ENCODE data around the gene AGFG2. TPM values are rescaled to one million over a fixed set of nuclear protein-coding genes. Genes with fewer than 3 reads are reported as not detected.

AGFG2 gene
- polyA plus RNA-seq, 2 donors = 15.8 to 37.9 TPM

- whole genome bisulfite sequencing, 2 donors = 93 to 94% methylated on average over 44 of the region's 44 CpGs
- peaks cover 11 to 53% of the 10 kb centered on the region in 2 donors for H3K36me3 ChIP-seq (ENCODE audit: control insufficient read depth in 2 of 2, insufficient read depth in 2 of 2, low read length in 1 of 2)
- H3K9me3 ChIP-seq (ENCODE audit: control insufficient read depth in 2 of 2, insufficient read depth in 1 of 2, low read depth in 1 of 2, low read length in 1 of 2) = no peaks in the 10 kb centered on the region
- H3K4me3 ChIP-seq (ENCODE audit: low read depth in 1 of 2, low read length in 2 of 2) = no peak overlapping the region
- no peaks in the 10 kb centered on the region for H3K27me3 ChIP-seq (ENCODE audit: control insufficient read depth in 1 of 2, insufficient read depth in 2 of 2, low read length in 2 of 2)
- no peak overlapping the region for H3K27ac ChIP-seq (ENCODE audit: low read depth in 2 of 2, low read length in 1 of 2)
- peaks cover 0 to 13% of the 10 kb centered on the region in 2 donors for H3K4me1 ChIP-seq (ENCODE audit: control insufficient read depth in 2 of 2, insufficient read depth in 2 of 2, low read length in 1 of 2)
Measured at GRCh38 chr7:100574362-100575205, 35.6 kb downstream of the AGFG2 start.

GRCh38 chr7:100575206-100575631 is 36.2 kb downstream of the AGFG2 start:
- peaks cover 11 to 59% of the 10 kb centered on the region in 2 donors for H3K36me3 ChIP-seq (ENCODE audit: control insufficient read depth in 2 of 2, insufficient read depth in 2 of 2, low read length in 1 of 2)

GRCh38 chr7:100575746-100576383 is 36.9 kb downstream of the AGFG2 start:
- Histone ChIP-seq H3K9me3 (ENCODE audit: control insufficient read depth in 2 of 2, insufficient read depth in 1 of 2, low read depth in 1 of 2, low read length in 1 of 2) (no peaks in the 10 kb centered on the region), H3K36me3 (ENCODE audit: control insufficient read depth in 2 of 2, insufficient read depth in 2 of 2, low read length in 1 of 2) (peaks cover 11 to 66% of the 10 kb centered on the region in 2 donors), H3K4me1 (ENCODE audit: control insufficient read depth in 2 of 2, insufficient read depth in 2 of 2, low read length in 1 of 2) (peaks cover 0 to 7% of the 10 kb centered on the region in 2 donors), H3K4me3 (ENCODE audit: low read depth in 1 of 2, low read length in 2 of 2) (no peak overlapping the region), H3K27me3 (ENCODE audit: control insufficient read depth in 1 of 2, insufficient read depth in 2 of 2, low read length in 2 of 2) (no peaks in the 10 kb centered on the region), H3K27ac (ENCODE audit: low read depth in 2 of 2, low read length in 1 of 2) (no peak overlapping the region)
- WGBS, 2 donors = 88 to 89% methylated on average over 17 of the region's 17 CpGs

More at GRCh38 chr7:100575206-100575631, 36.2 kb downstream of the AGFG2 start:
- WGBS, 2 donors = 77 to 83% methylated on average over 14 of the region's 14 CpGs
- Histone ChIP-seq H3K27me3 (ENCODE audit: control insufficient read depth in 1 of 2, insufficient read depth in 2 of 2, low read length in 2 of 2) (no peaks in the 10 kb centered on the region), H3K4me1 (ENCODE audit: control insufficient read depth in 2 of 2, insufficient read depth in 2 of 2, low read length in 1 of 2) (peaks cover 0 to 8% of the 10 kb centered on the region in 2 donors), H3K27ac (ENCODE audit: low read depth in 2 of 2, low read length in 1 of 2) (no peak overlapping the region), H3K4me3 (ENCODE audit: low read depth in 1 of 2, low read length in 2 of 2) (no peak overlapping the region), H3K9me3 (ENCODE audit: control insufficient read depth in 2 of 2, insufficient read depth in 1 of 2, low read depth in 1 of 2, low read length in 1 of 2) (no peaks in the 10 kb centered on the region)

- Histone ChIP-seq H3K4me1 (ENCODE audit: control insufficient read depth in 2 of 2, insufficient read depth in 2 of 2, low read length in 1 of 2) (peaks cover 0 to 3% of the 10 kb centered on the region in 2 donors), H3K36me3 (ENCODE audit: control insufficient read depth in 2 of 2, insufficient read depth in 2 of 2, low read length in 1 of 2) (peaks cover 11 to 71% of the 10 kb centered on the region in 2 donors), H3K27ac (ENCODE audit: low read depth in 2 of 2, low read length in 1 of 2) (no peak overlapping the region), H3K4me3 (ENCODE audit: low read depth in 1 of 2, low read length in 2 of 2) (no peak overlapping the region), H3K9me3 (ENCODE audit: control insufficient read depth in 2 of 2, insufficient read depth in 1 of 2, low read depth in 1 of 2, low read length in 1 of 2) (no peaks in the 10 kb centered on the region), H3K27me3 (ENCODE audit: control insufficient read depth in 1 of 2, insufficient read depth in 2 of 2, low read length in 2 of 2) (no peaks in the 10 kb centered on the region)
- 96 to 97% methylated on average over 13 of the region's 13 CpGs for WGBS, 2 donors
Measured at GRCh38 chr7:100576384-100576993, 37.5 kb downstream of the AGFG2 start.

GRCh38 chr7:100577103-100577502 is 38.1 kb downstream of the AGFG2 start:
- Histone ChIP-seq H3K27ac (ENCODE audit: low read depth in 2 of 2, low read length in 1 of 2) (no peak overlapping the region), H3K4me1 (ENCODE audit: control insufficient read depth in 2 of 2, insufficient read depth in 2 of 2, low read length in 1 of 2) (peaks cover 5 to 9% of the 10 kb centered on the region in 2 donors), H3K4me3 (ENCODE audit: low read depth in 1 of 2, low read length in 2 of 2) (no peak overlapping the region), H3K36me3 (ENCODE audit: control insufficient read depth in 2 of 2, insufficient read depth in 2 of 2, low read length in 1 of 2) (peaks cover 11 to 77% of the 10 kb centered on the region in 2 donors), H3K27me3 (ENCODE audit: control insufficient read depth in 1 of 2, insufficient read depth in 2 of 2, low read length in 2 of 2) (no peaks in the 10 kb centered on the region), H3K9me3 (ENCODE audit: control insufficient read depth in 2 of 2, insufficient read depth in 1 of 2, low read depth in 1 of 2, low read length in 1 of 2) (no peaks in the 10 kb centered on the region)
- 94 to 95% methylated on average over 21 to 24 of the region's 24 CpGs for WGBS, 2 donors

GRCh38 chr7:100577507-100577906 is 38.5 kb downstream of the AGFG2 start:
- Histone ChIP-seq H3K4me1 (ENCODE audit: control insufficient read depth in 2 of 2, insufficient read depth in 2 of 2, low read length in 1 of 2) (peaks cover 9 to 13% of the 10 kb centered on the region in 2 donors), H3K9me3 (ENCODE audit: control insufficient read depth in 2 of 2, insufficient read depth in 1 of 2, low read depth in 1 of 2, low read length in 1 of 2) (no peaks in the 10 kb centered on the region), H3K27ac (ENCODE audit: low read depth in 2 of 2, low read length in 1 of 2) (no peak overlapping the region), H3K27me3 (ENCODE audit: control insufficient read depth in 1 of 2, insufficient read depth in 2 of 2, low read length in 2 of 2) (no peaks in the 10 kb centered on the region), H3K4me3 (ENCODE audit: low read depth in 1 of 2, low read length in 2 of 2) (no peak overlapping the region), H3K36me3 (ENCODE audit: control insufficient read depth in 2 of 2, insufficient read depth in 2 of 2, low read length in 1 of 2) (peaks cover 11 to 79% of the 10 kb centered on the region in 2 donors)
- WGBS, 2 donors = 91 to 93% methylated on average over 14 of the region's 14 CpGs

GRCh38 chr7:100578246-100579183 is 39.5 kb downstream of the AGFG2 start:
- Histone ChIP-seq H3K9me3 (ENCODE audit: control insufficient read depth in 2 of 2, insufficient read depth in 1 of 2, low read depth in 1 of 2, low read length in 1 of 2) (no peaks in the 10 kb centered on the region), H3K27ac (ENCODE audit: low read depth in 2 of 2, low read length in 1 of 2) (no peak overlapping the region), H3K27me3 (ENCODE audit: control insufficient read depth in 1 of 2, insufficient read depth in 2 of 2, low read length in 2 of 2) (no peaks in the 10 kb centered on the region), H3K36me3 (ENCODE audit: control insufficient read depth in 2 of 2, insufficient read depth in 2 of 2, low read length in 1 of 2) (peaks cover 11 to 76% of the 10 kb centered on the region in 2 donors), H3K4me3 (ENCODE audit: low read depth in 1 of 2, low read length in 2 of 2) (no peak overlapping the region), H3K4me1 (ENCODE audit: control insufficient read depth in 2 of 2, insufficient read depth in 2 of 2, low read length in 1 of 2) (peaks cover 10 to 21% of the 10 kb centered on the region in 2 donors)
- 91 to 93% methylated on average over 28 of the region's 28 CpGs for WGBS, 2 donors

GRCh38 chr7:100580466-100581283 is 41.7 kb downstream of the AGFG2 start:
- Histone ChIP-seq H3K9me3 (ENCODE audit: control insufficient read depth in 2 of 2, insufficient read depth in 1 of 2, low read depth in 1 of 2, low read length in 1 of 2) (no peaks in the 10 kb centered on the region), H3K4me3 (ENCODE audit: low read depth in 1 of 2, low read length in 2 of 2) (no peak overlapping the region), H3K36me3 (ENCODE audit: control insufficient read depth in 2 of 2, insufficient read depth in 2 of 2, low read length in 1 of 2) (peaks cover 10 to 63% of the 10 kb centered on the region in 2 donors), H3K4me1 (ENCODE audit: control insufficient read depth in 2 of 2, insufficient read depth in 2 of 2, low read length in 1 of 2) (peaks cover 14 to 36% of the 10 kb centered on the region in 2 donors), H3K27ac (ENCODE audit: low read depth in 2 of 2, low read length in 1 of 2) (no peak overlapping the region), H3K27me3 (ENCODE audit: control insufficient read depth in 1 of 2, insufficient read depth in 2 of 2, low read length in 2 of 2) (no peaks in the 10 kb centered on the region)
- 78 to 85% methylated on average over 11 of the region's 11 CpGs for whole genome bisulfite sequencing, 2 donors

Measured in esophagus (tissue), 2 donors.